HL-60 (cell line): Measurements from ENCODE around the gene RALB.

Experiments
- GABPA ChIP-seq: IDR thresholded peaks from 2 replicates; pipeline ENCODE4 v1.6.1; 2012; ENCODE audit warnings: low read depth
- REST ChIP-seq: IDR thresholded peaks from 2 replicates; pipeline ENCODE4 v1.6.1; 2012; ENCODE audit warnings: low read depth; ENCODE audit not compliant: insufficient replicate concordance
- SPI1 ChIP-seq: IDR thresholded peaks from 2 replicates; pipeline ENCODE4 v1.6.1; 2012; ENCODE audit warnings: low read depth, mild to moderate bottlenecking, borderline replicate concordance
- TF ChIP-seq, protein P1 (sequence below): IDR thresholded peaks from one replicate; pipeline ENCODE4 v1.5.1; 2011; ENCODE audit warnings: low read length, control low read depth, inconsistent platforms; ENCODE audit not compliant: insufficient read depth

DNA sequence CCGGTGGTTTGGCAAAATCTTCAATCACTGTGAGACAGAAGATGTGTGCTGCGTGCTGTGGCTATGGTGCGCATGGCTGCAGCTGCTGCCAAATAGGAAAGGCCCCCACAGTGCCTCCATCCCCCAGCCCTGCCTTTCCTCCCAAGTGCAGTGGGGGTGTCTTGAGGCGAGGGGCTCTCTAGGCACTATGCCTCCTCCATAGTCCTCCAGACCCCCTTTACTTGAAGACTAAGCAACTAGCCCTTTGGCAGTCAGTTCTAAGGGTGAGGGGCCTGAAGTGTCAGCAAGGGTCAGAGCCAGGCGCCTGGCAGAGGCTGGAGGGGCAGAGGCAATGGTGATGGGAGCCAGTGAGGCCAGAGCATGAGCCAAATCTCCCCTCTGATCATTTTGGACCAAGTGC, 15.9 kb upstream of the RALB start:
- TF ChIP-seq, protein P1, sequence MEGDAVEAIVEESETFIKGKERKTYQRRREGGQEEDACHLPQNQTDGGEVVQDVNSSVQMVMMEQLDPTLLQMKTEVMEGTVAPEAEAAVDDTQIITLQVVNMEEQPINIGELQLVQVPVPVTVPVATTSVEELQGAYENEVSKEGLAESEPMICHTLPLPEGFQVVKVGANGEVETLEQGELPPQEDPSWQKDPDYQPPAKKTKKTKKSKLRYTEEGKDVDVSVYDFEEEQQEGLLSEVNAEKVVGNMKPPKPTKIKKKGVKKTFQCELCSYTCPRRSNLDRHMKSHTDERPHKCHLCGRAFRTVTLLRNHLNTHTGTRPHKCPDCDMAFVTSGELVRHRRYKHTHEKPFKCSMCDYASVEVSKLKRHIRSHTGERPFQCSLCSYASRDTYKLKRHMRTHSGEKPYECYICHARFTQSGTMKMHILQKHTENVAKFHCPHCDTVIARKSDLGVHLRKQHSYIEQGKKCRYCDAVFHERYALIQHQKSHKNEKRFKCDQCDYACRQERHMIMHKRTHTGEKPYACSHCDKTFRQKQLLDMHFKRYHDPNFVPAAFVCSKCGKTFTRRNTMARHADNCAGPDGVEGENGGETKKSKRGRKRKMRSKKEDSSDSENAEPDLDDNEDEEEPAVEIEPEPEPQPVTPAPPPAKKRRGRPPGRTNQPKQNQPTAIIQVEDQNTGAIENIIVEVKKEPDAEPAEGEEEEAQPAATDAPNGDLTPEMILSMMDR, result no peak
- TF ChIP-seq SPI1 (no peak), GABPA (no peak), REST (no peak)
